GM10847 (cell line): ENCODE measurements around the gene OSBPL2.

Source experiments
- POLR2A ChIP-seq: IDR thresholded peaks from 2 replicates; pipeline ENCODE4 v1.6.1; 2011; ENCODE audit not compliant: insufficient read length; ENCODE audit errors: extremely low read depth

Gene OSBPL2

DNA sequence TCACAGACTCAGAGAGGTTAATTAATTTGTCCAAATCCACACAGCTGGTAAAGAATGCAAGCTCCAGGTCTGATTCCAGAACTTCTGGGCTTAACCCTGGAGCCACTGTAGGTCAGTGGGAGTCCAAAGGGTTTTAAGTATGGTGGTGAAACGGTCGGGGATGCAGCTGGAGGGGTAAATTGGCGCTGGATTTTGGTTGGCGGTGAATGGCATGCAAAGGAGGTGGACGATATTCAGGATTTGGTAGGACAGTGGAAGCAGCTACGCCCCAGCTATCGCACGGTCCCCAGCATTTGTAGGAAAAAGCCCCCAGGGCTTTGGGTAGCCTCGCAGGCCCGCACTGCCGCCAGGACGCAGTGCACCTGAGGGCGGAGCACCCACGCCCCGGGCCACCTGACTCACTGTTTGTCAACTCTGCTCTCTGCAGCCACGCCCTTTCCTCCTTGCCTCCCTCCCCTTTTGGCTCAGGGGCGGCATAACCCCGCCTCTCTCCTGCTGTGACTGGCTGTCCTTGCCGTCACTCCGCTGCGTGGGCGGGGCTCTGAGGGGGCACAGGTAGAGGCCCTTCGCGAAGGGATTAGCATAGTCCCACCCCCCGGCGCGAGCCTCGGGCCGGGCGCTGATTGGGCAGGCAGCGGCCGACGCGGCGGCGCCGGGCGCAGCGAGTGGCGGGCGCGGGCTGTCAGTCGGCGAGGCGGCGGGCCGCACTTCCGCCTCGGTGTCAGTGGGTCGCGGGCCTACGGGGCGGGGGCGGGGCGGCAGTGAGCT is at the start of gene OSBPL2:
Gene OSBPL2, plus strand, starts transcription at position 721 of the 768 bp plus-strand sequence. CDS start 17,664 bp downstream, outside the sequence.
- TF ChIP-seq POLR2A: no peak

DNA sequence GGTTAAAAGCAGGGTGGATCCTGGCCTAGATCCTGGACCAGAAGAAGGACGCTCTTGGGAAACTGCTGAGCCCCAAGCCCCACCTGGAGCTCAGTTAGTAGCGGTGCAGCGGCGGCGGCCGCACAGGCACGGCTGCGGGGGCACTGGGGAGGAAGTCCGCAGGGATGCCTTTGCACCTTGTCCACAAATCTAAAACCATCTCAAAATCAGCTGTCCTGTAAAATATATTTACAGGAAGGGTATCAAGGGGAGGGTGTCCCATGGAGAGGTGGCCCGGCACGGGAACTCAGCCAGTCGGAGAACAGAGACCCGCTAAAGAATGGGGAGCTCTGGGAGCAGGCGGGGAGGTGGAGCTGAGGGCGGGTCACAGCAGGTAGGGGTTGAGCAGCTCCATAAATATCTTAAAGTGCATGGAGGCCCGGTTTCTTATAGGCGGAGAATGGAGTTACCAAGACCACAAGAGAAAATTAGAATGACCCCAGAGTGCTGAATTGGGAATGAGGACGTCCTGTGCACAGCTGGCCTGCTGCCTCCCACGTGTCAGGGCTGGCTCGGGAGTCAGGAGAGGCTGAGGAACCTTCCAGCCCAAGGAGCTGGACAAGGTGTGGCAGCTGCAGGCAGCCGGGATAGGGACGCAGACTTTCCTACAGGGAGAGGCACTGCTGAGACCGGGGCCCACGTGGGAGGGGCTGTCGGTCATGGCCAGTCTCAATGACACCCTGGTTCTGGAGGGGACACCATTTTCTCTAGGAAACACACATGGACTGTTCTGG is 47.5 kb upstream of the OSBPL2 start:
- no peak for TF ChIP-seq POLR2A

DNA sequence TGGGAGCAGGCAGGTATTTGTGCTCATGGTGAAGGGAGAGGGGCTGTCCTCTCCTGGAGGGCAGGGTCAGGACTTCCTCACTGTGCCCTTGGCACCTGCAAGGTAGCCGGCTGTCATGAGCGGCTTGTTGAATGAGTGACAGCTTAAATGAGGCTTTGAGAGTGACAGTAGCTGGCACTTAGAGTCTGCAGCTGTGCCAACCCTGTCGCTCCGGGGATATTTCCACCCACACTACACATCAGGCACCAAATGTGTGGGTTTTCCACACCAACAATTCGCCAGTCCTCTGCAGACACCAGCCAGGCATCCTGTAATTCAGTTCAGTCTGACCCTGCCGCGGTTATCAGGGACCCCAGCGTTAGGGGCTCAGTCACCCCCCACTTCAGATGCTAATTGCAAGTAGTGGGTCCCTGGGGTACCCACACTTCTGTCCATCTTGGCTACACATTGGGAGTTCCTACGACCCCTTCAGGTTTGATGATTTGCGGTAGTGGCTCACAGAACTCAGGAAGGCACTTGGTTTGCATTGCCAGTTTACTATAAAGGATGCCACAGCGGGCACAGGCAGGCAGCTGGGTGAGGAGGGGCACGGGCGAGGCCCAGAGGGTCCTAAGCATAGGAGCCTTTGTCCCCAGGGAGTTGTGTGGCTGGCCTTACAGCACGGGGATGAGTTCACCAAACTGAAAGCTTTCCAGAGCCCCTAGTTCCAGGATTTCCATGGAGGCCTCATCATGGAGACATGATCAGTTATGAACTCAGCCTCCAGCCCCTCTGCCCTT is 46.4 kb upstream of the OSBPL2 start:
- TF ChIP-seq POLR2A: no peak

DNA sequence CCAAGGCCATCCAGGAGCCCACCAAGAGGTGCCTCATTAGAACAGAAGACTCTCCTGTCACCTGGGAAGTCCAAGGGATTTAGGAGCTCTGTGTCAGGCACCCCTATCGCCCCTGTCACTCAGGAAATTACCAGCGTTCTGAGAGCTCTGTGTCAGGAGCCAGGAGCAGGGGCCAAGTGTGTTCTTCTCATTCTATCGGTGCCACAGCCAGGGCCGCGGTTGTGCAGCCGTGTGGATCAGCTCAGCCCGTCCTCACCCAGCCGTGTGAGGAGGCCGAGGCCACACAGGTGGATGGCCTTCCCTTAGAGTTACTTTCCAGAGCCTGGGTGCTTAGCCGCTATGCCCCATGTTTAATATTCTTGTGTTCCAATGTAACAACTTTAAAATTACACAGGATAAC is 45.7 kb upstream of the OSBPL2 start:
- no peak for TF ChIP-seq POLR2A

DNA sequence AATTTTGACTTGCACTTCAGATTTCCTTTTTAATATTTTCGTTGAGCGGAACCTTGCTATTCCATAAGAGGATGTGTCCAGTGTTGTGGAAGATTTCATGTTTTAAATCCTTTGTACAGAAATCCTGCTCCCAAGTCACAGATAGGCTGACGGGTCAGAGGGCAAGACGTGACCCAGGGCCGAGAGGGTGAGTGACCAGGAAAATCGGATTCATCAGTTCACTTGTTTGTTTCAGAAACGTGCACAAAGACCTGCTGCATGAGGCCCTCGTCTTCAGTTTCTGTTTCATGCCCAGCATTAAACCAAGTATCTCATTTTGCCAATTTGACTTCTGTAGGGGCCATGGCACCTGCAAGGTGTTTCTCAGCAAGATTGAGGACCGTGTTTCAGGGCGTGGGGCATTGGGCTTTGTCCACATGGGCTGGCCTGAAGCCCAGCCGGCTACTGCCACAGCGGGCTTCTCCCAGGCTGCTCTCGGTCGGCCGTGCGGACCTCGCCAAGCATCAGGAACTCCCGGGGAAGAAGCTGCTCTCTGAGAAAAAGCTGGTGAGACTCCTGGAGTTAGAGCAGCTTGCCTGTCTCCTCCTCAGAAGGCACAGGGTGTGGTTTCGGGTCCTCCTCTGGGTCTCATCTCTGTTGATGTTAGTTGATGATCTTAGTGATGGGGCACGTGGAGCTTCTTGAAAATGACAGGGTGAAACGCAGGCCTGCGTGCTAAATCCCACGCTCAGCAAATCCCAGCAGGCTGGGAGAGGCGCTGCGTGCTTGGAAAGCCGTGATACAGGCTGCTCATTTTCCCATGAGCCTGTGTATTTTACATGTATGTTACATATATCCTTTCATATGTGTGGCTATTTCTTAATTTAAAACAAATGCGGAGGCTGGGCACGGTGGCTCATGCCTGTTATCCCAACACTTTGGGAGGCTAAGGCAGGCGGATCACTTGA is 45.0 kb upstream of the OSBPL2 start:
- TF ChIP-seq POLR2A: no peak

DNA sequence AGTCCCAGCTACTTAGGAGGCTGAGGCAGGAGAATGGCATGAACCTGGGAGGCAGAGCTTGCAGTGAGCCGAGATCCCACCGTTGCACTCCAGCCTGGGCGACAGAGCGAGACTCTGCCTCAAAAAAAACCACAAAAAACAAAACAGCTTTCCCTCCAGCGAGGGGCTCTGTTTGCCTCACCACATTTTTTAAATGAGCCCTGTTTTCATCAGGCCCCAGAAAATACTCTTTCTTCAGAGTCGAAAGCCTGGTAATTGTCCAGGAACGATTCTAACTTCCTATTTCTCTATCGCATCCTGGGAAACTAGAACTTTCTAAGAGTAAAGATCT is 43.3 kb upstream of the OSBPL2 start:
- TF ChIP-seq POLR2A: no peak

DNA sequence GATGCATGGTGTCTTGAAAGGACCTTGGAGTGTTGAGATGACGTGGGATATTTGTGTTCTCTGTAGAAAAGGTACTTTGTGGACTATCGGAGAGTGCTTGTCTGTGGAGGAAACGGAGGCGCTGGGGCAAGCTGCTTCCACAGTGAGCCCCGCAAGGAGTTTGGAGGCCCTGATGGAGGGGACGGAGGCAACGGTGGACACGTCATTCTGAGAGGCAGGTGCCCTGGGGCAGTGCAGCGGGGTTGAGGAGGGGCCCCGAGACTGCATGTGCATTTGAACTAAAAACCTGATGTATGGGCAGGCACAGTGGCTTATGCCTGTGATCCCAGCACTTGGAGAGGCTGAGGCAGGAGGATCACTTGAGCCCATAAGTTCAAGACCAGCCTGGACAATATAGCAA is 42.6 kb upstream of the OSBPL2 start:
- no peak for TF ChIP-seq POLR2A

DNA sequence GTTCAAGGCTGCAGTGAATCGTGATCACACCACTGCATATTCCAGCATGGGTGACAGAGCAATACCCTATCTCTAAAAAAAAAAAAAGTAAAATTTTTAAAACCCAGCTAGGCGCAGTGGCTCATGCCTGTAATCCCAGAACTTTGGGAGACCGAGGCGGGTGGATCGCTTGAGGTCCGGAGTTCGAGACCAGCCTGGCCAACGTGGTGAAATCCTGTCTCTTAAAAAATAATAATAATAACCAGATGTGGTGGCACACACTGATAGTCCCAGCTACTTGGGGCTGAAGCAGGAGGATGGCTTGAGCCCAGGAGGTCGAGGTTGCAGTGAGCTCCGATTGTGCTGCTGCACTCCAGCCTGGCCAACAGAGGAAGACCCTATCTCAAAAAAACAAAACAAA is 42.0 kb upstream of the OSBPL2 start:
- no peak for TF ChIP-seq POLR2A

DNA sequence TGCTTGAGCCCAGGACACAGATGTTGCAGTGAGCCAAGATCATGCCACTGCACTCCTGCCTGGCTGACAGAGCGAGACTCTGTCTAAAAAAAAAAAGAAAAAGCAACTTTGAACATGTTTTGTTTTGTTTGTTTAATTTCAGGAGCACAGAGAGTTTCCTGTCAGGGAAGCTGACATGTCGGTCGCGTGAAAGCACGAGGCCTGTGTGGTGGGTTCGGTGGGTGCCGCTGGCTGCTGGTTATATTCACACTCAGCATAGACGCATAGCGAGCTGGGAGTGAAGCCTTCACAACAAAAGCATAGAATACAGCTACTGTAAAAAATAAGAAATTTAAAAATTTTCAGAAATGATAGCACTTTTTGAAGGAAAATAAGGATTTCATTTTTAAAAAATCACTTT is 41.0 kb upstream of the OSBPL2 start:
- TF ChIP-seq POLR2A: no peak

DNA sequence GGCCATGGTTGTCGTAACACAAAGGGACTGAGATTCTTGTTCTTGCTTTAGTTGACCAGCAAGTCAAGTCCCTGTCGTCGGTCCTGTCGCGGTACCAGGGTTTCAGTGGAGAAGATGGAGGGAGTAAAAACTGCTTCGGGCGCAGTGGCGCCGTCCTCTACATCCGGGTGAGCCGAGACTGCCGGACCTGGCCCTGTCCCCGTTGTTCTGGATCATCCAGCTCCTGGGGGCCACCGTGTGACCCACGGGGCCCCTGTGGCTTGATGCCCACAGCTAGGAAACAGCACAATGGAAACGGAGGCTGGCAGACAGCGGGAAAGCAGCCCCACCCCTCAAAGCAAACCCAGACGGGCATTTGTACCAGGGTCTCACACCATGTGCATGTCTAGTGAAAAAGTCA is 40.5 kb upstream of the OSBPL2 start:
- no peak for TF ChIP-seq POLR2A

DNA sequence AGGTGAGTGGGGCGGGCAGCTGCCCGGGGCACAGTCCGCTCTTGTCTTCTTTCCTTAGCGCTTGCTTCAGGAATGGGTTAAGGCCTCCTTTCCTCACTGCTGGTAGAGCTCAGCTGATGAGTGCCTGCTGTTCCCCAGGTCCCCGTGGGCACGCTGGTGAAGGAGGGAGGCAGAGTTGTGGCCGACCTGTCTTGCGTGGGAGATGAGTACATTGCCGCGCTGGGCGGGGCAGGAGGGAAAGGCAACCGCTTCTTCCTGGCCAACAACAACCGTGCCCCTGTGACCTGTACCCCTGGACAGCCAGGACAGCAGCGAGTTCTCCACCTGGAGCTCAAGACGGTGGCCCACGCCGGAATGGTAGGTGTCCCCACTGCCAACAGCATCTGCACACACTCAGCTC is 39.8 kb upstream of the OSBPL2 start:
- TF ChIP-seq POLR2A: no peak

DNA sequence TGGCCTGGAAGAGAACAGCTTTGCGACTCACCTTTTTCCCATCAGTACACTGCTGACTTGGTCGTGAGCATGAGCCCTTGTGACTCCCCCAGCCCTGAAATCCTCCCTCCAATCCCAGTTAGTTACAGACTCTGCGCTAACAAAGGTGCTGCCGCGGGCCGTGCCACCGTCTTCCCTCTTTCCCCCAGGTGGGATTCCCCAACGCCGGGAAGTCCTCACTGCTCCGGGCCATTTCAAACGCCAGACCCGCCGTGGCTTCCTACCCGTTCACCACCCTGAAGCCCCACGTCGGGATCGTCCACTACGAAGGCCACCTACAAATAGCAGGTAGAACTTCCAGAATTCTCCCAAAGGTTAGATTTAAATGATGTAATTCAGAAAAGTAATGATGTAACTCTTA is 39.4 kb upstream of the OSBPL2 start:
- TF ChIP-seq POLR2A: no peak

DNA sequence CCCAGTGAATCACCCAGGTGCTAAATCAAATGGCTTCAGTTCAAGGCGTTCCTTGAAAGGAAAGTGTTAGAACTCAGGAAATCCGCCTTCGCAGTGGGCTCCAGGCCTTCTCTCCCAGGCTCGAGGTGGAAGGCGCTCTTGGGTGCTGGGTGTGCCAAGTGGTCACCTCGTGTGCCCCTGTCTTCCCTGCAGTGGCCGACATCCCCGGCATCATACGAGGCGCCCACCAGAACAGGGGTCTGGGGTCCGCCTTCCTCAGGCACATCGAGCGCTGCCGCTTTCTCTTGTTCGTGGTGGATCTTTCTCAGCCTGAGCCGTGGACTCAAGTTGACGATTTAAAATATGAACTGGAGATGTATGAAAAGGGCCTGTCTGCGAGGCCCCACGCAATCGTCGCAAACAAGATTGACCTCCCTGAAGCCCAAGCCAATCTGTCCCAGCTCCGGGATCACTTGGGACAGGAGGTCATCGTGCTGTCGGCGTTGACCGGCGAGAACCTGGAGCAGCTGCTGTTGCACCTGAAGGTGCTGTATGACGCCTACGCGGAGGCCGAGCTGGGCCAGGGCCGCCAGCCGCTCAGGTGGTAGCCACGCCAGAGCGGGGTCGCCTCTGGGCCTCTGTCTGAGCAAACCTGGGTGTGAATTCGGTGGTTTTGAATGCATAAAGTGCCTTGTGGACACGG is 37.7 kb upstream of the OSBPL2 start:
- TF ChIP-seq POLR2A: no peak
